GM18511 (cell line): ENCODE data around the gene PTPN6.

ENCODE experiments used
- ATAC-seq: cut with Tn5 transposase; IDR thresholded peaks from one replicate; pipeline ENCODE4 v1.9.1; 2021; ENCODE audit warnings: mild to moderate bottlenecking, moderate library complexity; ENCODE audit not compliant: unreplicated experiment

PTPN6 gene

GRCh38 chr12:7001921-7002591 is 50.9 kb downstream of the PTPN6 start:
- ATAC-seq: no peak

- no peak for ATAC-seq
These were observed 53.2 kb downstream of the PTPN6 start for GRCh38 chr12:7004287-7004803.

- no peak for ATAC-seq
These were observed 53.7 kb downstream of the PTPN6 start for GRCh38 chr12:7004840-7005239.

GRCh38 chr12:7005311-7005710 is 54.2 kb downstream of the PTPN6 start:
- no peak for ATAC-seq

- no peak for ATAC-seq
These were observed 55.5 kb downstream of the PTPN6 start for GRCh38 chr12:7006639-7007038.

- ATAC-seq: no peak
These were observed 57.7 kb downstream of the PTPN6 start for GRCh38 chr12:7008864-7009263.

- no peak for ATAC-seq
These were observed 58.4 kb downstream of the PTPN6 start for GRCh38 chr12:7009512-7009911.
